Peyer's patch (tissue), 4 donors: ENCODE measurements around the gene SMAD6. TPM values are rescaled to one million over a fixed set of nuclear protein-coding genes. Genes with fewer than 3 reads are reported as not detected.

Experiments used
- DNase-seq, 3 donors: peaks; one replicate each; pipeline ENCODE4 v3.0.0-alpha.2; 2017 to 2019
- H3K27ac ChIP-seq, 4 donors: fragments of 200-600 bp; sonication (generic); one replicate each; pipeline ENCODE4 v1.5.1; 2016 to 2019
- H3K27me3 ChIP-seq, 2 donors: fragments of 200-600 bp; sonication (generic); one replicate each; pipeline ENCODE4 v1.5.1; 2019
- H3K36me3 ChIP-seq, 3 donors: fragments of 200-600 bp; sonication (generic); one replicate each; pipeline ENCODE4 v1.5.1; 2016 to 2019
- H3K4me1 ChIP-seq, 4 donors: fragments of 200-600 bp; sonication (generic); one replicate each; pipeline ENCODE4 v1.5.1; 2016 to 2019
- H3K4me3 ChIP-seq, 4 donors: fragments of 200-600 bp; sonication (generic); 1 replicate in 3 of 4; 2 replicates in 1 of 4; pipeline ENCODE4 v1.5.1; 2016 to 2019; ENCODE audit warnings: mild to moderate bottlenecking in 1 of 4
- H3K9me3 ChIP-seq, 4 donors: fragments of 200-600 bp; sonication (generic); one replicate each; pipeline ENCODE4 v1.5.1; 2016 to 2019; ENCODE audit warnings: mild to moderate bottlenecking in 1 of 4
- POLR2A ChIP-seq, 2 donors: fragments of 450-650 bp; IDR thresholded peaks; one replicate each; pipeline ENCODE4 v1.5.1; 2017; ENCODE audit warnings: antibody characterized with exemption in 2 of 2, mild to moderate bottlenecking in 2 of 2, moderate library complexity in 2 of 2
- total RNA-seq, 4 donors: library from RNA; depleted of rRNA; stranded (reverse); fragments of >200 nt; gene quantifications; one replicate each; pipeline ENCODE4 v1.1.0, GENCODE V29; 2016
- TF ChIP-seq, protein P1 (sequence below), 6 experiments: fragments of 450-650 bp in 4 of 6; fragments of 200-600 bp in 2 of 6; sonication (generic) in 1 of 6; IDR thresholded peaks; one replicate each; pipeline ENCODE4 v1.5.1; 2017 to 2019; ENCODE audit warnings: antibody characterized with exemption in 6 of 6, mild to moderate bottlenecking in 3 of 6, moderate library complexity in 1 of 6

SMAD6 gene
- total RNA-seq, 4 donors from 2014 or later, result 11.0 to 34.9 (median 25.5) TPM

DNA sequence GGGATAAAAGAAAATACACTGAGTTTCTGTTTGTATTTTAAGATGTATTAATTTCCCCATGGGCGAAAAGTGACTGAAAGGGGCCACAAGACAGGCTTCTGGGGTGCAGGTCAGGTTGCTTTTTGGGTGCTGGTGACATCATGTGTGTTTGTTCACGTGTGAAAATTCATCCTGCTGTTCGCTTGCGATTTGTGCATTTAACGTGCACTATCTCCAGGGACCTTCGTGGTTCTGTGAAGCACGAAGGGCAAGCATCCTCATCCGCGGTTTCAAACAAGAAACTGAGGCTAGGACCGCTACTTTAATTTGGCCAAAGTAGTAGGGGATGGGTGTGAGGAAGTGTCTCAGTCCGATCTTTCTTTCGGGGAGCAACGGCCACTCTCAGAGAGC, 1.6 kb upstream of the SMAD6 start:
- no peaks in the 10 kb centered on the region for H3K9me3 ChIP-seq
- no peaks in the 10 kb centered on the region for H3K36me3 ChIP-seq
- peak overlapping the region in 3 of 4 donors; percentile 19 to 77 (median 59) for H3K27ac ChIP-seq
- peak overlapping the region; percentile 56 to 84 (median 66) for H3K4me3 ChIP-seq
- peaks cover 0 to 27% (median 6%) of the 10 kb centered on the region in 4 donors for H3K4me1 ChIP-seq
- H3K27me3 ChIP-seq, result no peaks in the 10 kb centered on the region
- no peak for TF ChIP-seq POLR2A (IDR thresholded peaks at IDR 0.05)
- TF ChIP-seq, protein P1, sequence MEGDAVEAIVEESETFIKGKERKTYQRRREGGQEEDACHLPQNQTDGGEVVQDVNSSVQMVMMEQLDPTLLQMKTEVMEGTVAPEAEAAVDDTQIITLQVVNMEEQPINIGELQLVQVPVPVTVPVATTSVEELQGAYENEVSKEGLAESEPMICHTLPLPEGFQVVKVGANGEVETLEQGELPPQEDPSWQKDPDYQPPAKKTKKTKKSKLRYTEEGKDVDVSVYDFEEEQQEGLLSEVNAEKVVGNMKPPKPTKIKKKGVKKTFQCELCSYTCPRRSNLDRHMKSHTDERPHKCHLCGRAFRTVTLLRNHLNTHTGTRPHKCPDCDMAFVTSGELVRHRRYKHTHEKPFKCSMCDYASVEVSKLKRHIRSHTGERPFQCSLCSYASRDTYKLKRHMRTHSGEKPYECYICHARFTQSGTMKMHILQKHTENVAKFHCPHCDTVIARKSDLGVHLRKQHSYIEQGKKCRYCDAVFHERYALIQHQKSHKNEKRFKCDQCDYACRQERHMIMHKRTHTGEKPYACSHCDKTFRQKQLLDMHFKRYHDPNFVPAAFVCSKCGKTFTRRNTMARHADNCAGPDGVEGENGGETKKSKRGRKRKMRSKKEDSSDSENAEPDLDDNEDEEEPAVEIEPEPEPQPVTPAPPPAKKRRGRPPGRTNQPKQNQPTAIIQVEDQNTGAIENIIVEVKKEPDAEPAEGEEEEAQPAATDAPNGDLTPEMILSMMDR (IDR thresholded peaks at IDR 0.05), result no peak
- no peak for DNase-seq

DNA sequence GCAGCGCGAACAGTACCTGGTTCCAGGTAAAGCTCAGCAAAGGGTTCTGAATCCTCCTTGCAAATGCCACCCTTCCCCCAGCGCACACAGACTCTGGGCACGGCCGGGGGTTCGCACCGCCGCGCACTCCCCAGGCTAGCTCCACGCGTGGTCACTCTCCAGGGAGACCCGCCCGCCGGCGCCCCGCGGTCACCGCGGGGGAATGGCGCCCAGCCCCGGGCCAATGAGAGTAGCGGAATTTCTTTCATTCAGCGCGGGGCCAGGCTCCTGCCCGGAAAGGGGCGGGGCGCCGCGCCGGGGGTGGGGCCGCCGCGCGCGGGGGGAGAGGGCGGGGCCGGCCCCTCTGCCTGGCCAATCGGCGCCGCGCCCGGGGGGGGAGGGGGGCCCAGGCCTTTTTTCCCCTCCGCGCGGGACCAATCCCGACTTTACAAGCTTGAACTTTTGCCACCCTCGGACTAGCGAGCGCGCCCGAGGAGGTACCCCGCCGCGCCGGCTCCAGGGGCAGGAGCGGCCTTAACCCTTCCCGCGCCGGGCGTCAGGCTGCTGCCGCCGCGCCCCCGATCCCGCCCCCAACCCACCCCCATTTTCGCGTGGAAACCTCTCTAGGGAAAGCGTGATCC, 1.1 kb upstream of the SMAD6 start:
- no peak for TF ChIP-seq POLR2A (IDR thresholded peaks at IDR 0.05)
- TF ChIP-seq, protein P1 (IDR thresholded peaks at IDR 0.05), result no peak
- peak overlapping the region; percentile 56 to 84 (median 66) for H3K4me3 ChIP-seq
- H3K9me3 ChIP-seq, result no peaks in the 10 kb centered on the region
- peak overlapping the region; percentile 77 to 91 (median 80) for H3K27ac ChIP-seq
- DNase-seq, result peak; percentile 81 to 97 (median 96)
- no peaks in the 10 kb centered on the region for H3K36me3 ChIP-seq
- H3K4me1 ChIP-seq, result peaks cover 0 to 27% (median 9%) of the 10 kb centered on the region in 4 donors
- H3K27me3 ChIP-seq, result no peaks in the 10 kb centered on the region

GRCh38 chr15:66701422-66702034, 508 bp upstream of the SMAD6 start:
- H3K27me3 ChIP-seq, result no peaks in the 10 kb centered on the region
- H3K27ac ChIP-seq, result peak overlapping the region; percentile 77 to 91 (median 80)
- H3K4me3 ChIP-seq, result peak overlapping the region; percentile 56 to 84 (median 66)
- no peaks in the 10 kb centered on the region for H3K9me3 ChIP-seq
- TF ChIP-seq, protein P1 (IDR thresholded peaks at IDR 0.05), result no peak
- TF ChIP-seq POLR2A (IDR thresholded peaks at IDR 0.05), result no peak
- DNase-seq, result peak in 1 of 3 donors; percentile 55
- H3K4me1 ChIP-seq, result peaks cover 0 to 27% (median 12%) of the 10 kb centered on the region in 4 donors
- H3K36me3 ChIP-seq, result no peaks in the 10 kb centered on the region

- Histone ChIP-seq H3K4me3 (peak overlapping the region; percentile 56 to 84 (median 66)), H3K27ac (peak overlapping the region; percentile 77 to 91 (median 80)), H3K4me1 (peaks cover 0 to 27% (median 15%) of the 10 kb centered on the region in 4 donors), H3K27me3 (no peaks in the 10 kb centered on the region), H3K36me3 (no peaks in the 10 kb centered on the region), H3K9me3 (no peaks in the 10 kb centered on the region)
- TF ChIP-seq, protein P1 (IDR thresholded peaks at IDR 0.05), result no peak
- TF ChIP-seq POLR2A (IDR thresholded peaks at IDR 0.05), result no peak
- DNase-seq, result peak in 1 of 3 donors; percentile 68
Observed at GRCh38 chr15:66702787-66703539, 927 bp downstream of the SMAD6 start.

GRCh38 chr15:66703540-66703941, 1.5 kb downstream of the SMAD6 start:
- Histone ChIP-seq H3K4me1 (peaks cover 0 to 27% (median 15%) of the 10 kb centered on the region in 4 donors), H3K9me3 (no peaks in the 10 kb centered on the region), H3K27me3 (no peaks in the 10 kb centered on the region), H3K36me3 (no peaks in the 10 kb centered on the region), H3K27ac (peak overlapping the region; percentile 77 to 91 (median 80)), H3K4me3 (peak overlapping the region; percentile 56 to 84 (median 66))
- TF ChIP-seq, protein P1 (IDR thresholded peaks at IDR 0.05), result no peak
- TF ChIP-seq POLR2A (IDR thresholded peaks at IDR 0.05), result no peak
- peak in 2 of 3 donors; percentile 59 to 66 for DNase-seq
